HepG2 (cell line): ENCODE results near the gene YBX2. TPM values are rescaled to one million over a fixed set of nuclear protein-coding genes. Genes with fewer than 3 reads are reported as not detected.
A peak's percentile ranks its signal among the peaks of the same experiment; 100 is the strongest.

Experiments
- CENPT ChIP-seq: sonication (generic); formaldehyde crosslinking; IDR thresholded peaks from 2 replicates; pipeline ENCODE4 v1.8.0; 2022; ENCODE audit warnings: low read depth, mild to moderate bottlenecking, moderate library complexity, missing genetic modification reagents
- HOXA5 ChIP-seq: sonication (generic); formaldehyde crosslinking; IDR thresholded peaks from 2 replicates; pipeline ENCODE4 v1.4.0; 2020; ENCODE audit warnings: missing genetic modification reagents
- MYNN ChIP-seq: sonication (generic); formaldehyde crosslinking; IDR thresholded peaks from 2 replicates; pipeline ENCODE4 v1.4.0; 2020; ENCODE audit warnings: mild to moderate bottlenecking, low read depth, missing genetic modification reagents
- PHB2 ChIP-seq: fragments of 450-650 bp; IDR thresholded peaks from 2 replicates; pipeline ENCODE4 v1.6.1; 2018; ENCODE audit not compliant: partially characterized antibody
- RELA ChIP-seq: sonication (generic); formaldehyde crosslinking; IDR thresholded peaks from 2 replicates; pipeline ENCODE4 v1.4.0; 2020; ENCODE audit warnings: missing genetic modification reagents
- ZKSCAN8 ChIP-seq: IDR thresholded peaks from 2 replicates; pipeline ENCODE4 v1.6.1; 2016; ENCODE audit warnings: borderline replicate concordance, missing genetic modification reagents, missing compliant biosample characterization
- ZNF790 ChIP-seq: sonication (generic); formaldehyde crosslinking; IDR thresholded peaks from 2 replicates; pipeline ENCODE4 v1.8.0; 2022; ENCODE audit warnings: missing genetic modification reagents, mild to moderate bottlenecking, borderline replicate concordance
- polyA plus RNA-seq, 8 experiments: library from polyadenylated mRNA; depleted of rRNA in 3 of 8; stranded (reverse) in 7 of 8; unstranded in 1 of 8; fragments of >200 nt; fragmentation: Illumina TruSeq in 4 of 8; extraction: Trizol in 4 of 8; gene quantifications; 2 replicates each; pipeline versions ENCODE4 v1.2.1 to v1.2.3, GENCODE V29; 2011 to 2016; ENCODE audit warnings: low read depth in 4 of 8, missing spikeins in 1 of 8, mixed read lengths in 1 of 8; ENCODE audit not compliant: insufficient read depth in 1 of 8
- total RNA-seq, 5 experiments: library from RNA; depleted of rRNA; stranded (reverse); fragments of >200 nt; fragmentation: Illumina TruSeq; extraction: Trizol; gene quantifications; 2 replicates each; pipeline ENCODE4 v1.2.3, GENCODE V29; 2016; ENCODE audit warnings: low read depth in 1 of 5
- TF ChIP-seq, protein P1 (sequence below): IDR thresholded peaks from 2 replicates; pipeline ENCODE4 v1.6.1; 2016; ENCODE audit warnings: missing biosample characterization, missing genetic modification reagents, low read depth
- TF ChIP-seq, protein P2 (sequence below): IDR thresholded peaks from 2 replicates; pipeline ENCODE4 v1.4.0; 2020; ENCODE audit warnings: mild to moderate bottlenecking, missing genetic modification reagents
- TF ChIP-seq, protein P3 (sequence below): sonication (generic); formaldehyde crosslinking; IDR thresholded peaks from 2 replicates; pipeline ENCODE4; 2020; ENCODE audit warnings: missing genetic modification reagents, mild to moderate bottlenecking, borderline replicate concordance
- TF ChIP-seq, protein P4 (sequence below): sonication (generic); formaldehyde crosslinking; IDR thresholded peaks from 2 replicates; pipeline ENCODE4 v1.5.0; 2020; ENCODE audit warnings: missing genetic modification reagents
- TF ChIP-seq, protein P5 (sequence below): sonication (generic); formaldehyde crosslinking; IDR thresholded peaks from 2 replicates; pipeline ENCODE4 v1.4.0; 2020; ENCODE audit warnings: missing genetic modification reagents
- TF ChIP-seq, protein P6 (sequence below): sonication (generic); formaldehyde crosslinking; IDR thresholded peaks from 2 replicates; pipeline ENCODE4 v1.4.0; 2020; ENCODE audit warnings: mild to moderate bottlenecking, missing genetic modification reagents
- TF ChIP-seq, protein P7 (sequence below): sonication (generic); formaldehyde crosslinking; IDR thresholded peaks from 2 replicates; pipeline ENCODE4 v1.4.0; 2020; ENCODE audit warnings: missing genetic modification reagents, borderline replicate concordance

Gene YBX2
- total and polyA plus RNA-seq, 2 of the 13 experiments (the other 11 are each of a cell fraction or from before 2014, with no cell fraction given), result 0.12 to 0.22 TPM

DNA sequence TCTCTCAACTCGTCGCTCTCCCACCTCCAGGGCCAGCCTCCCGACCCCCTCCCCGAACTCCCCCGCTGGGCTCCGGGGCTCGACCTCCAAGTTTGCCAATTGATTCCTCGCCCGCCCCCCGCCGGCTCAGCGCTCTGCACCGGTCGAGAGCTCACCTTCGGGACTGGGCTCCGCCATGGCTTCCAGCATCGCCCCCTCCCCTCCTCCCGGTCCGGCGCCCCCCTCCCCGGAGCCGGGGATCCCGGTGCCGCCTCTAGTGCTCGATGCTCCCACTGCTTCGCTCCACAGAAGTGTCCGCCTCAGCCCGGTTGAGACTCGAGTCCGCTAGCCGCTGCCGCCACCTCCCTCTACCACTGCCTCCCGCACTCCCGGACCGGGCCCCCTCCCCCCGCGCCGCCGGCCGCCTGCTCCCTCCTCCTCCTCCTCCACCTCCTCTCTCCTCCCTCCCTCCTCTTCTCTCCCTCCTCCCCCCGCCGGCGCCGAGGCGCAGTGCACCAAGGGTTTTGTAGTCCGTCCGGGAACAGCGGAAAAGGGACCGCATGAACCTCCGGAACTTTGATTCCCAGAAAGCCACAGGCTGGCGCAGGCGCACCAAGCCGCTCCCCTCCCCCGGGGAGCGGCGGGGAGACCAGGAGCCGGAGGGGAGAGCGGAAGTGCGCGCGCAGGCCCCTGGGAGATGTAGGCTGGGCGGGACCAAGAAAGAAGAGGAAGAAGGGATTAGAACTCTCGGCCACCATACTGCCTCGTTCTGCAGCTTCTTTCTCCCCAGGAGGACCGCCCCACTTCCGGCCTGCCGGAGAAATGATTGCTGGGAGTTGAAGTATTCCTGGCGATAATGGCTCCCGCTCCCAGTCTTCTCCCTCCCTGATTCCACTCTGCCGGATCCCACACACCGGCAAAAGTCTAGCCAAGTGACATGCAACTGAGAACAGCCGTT is 55.1 kb downstream of the YBX2 start, which contains the start of gene PHF23 (continued):
- TF ChIP-seq, protein P1, sequence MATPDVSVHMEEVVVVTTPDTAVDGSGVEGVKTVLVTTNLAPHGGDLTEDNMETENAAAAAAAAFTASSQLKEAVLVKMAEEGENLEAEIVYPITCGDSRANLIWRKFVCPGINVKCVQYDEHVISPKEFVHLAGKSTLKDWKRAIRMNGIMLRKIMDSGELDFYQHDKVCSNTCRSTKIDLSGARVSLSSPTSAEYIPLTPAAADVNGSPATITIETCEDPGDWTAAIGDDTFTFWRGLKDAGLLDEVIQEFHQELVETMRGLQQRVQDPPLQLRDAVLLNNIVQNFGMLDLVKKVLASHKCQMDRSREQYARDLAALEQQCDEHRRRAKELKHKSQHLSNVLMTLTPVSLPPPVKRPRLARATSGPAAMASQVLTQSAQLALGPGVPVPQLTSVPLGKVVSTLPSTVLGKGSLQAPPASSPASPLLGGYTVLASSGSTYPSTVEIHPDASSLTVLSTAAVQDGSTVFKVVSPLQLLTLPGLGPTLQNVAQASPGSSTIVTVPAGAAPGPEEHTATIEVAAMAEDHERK (CRISPR knock-in tag), result no peak
- TF ChIP-seq, protein P2, sequence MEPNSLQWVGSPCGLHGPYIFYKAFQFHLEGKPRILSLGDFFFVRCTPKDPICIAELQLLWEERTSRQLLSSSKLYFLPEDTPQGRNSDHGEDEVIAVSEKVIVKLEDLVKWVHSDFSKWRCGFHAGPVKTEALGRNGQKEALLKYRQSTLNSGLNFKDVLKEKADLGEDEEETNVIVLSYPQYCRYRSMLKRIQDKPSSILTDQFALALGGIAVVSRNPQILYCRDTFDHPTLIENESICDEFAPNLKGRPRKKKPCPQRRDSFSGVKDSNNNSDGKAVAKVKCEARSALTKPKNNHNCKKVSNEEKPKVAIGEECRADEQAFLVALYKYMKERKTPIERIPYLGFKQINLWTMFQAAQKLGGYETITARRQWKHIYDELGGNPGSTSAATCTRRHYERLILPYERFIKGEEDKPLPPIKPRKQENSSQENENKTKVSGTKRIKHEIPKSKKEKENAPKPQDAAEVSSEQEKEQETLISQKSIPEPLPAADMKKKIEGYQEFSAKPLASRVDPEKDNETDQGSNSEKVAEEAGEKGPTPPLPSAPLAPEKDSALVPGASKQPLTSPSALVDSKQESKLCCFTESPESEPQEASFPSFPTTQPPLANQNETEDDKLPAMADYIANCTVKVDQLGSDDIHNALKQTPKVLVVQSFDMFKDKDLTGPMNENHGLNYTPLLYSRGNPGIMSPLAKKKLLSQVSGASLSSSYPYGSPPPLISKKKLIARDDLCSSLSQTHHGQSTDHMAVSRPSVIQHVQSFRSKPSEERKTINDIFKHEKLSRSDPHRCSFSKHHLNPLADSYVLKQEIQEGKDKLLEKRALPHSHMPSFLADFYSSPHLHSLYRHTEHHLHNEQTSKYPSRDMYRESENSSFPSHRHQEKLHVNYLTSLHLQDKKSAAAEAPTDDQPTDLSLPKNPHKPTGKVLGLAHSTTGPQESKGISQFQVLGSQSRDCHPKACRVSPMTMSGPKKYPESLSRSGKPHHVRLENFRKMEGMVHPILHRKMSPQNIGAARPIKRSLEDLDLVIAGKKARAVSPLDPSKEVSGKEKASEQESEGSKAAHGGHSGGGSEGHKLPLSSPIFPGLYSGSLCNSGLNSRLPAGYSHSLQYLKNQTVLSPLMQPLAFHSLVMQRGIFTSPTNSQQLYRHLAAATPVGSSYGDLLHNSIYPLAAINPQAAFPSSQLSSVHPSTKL (CRISPR knock-in tag), result no peak; the same call in 1 of the 2 replicates
- TF ChIP-seq CENPT (CRISPR knock-in tag), result no peak
- TF ChIP-seq, protein P3, sequence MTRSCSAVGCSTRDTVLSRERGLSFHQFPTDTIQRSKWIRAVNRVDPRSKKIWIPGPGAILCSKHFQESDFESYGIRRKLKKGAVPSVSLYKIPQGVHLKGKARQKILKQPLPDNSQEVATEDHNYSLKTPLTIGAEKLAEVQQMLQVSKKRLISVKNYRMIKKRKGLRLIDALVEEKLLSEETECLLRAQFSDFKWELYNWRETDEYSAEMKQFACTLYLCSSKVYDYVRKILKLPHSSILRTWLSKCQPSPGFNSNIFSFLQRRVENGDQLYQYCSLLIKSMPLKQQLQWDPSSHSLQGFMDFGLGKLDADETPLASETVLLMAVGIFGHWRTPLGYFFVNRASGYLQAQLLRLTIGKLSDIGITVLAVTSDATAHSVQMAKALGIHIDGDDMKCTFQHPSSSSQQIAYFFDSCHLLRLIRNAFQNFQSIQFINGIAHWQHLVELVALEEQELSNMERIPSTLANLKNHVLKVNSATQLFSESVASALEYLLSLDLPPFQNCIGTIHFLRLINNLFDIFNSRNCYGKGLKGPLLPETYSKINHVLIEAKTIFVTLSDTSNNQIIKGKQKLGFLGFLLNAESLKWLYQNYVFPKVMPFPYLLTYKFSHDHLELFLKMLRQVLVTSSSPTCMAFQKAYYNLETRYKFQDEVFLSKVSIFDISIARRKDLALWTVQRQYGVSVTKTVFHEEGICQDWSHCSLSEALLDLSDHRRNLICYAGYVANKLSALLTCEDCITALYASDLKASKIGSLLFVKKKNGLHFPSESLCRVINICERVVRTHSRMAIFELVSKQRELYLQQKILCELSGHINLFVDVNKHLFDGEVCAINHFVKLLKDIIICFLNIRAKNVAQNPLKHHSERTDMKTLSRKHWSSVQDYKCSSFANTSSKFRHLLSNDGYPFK (CRISPR knock-in tag), result peak; percentile 96
- TF ChIP-seq RELA (CRISPR knock-in tag), result no peak
- TF ChIP-seq ZNF790, result no peak
- TF ChIP-seq, protein P4, sequence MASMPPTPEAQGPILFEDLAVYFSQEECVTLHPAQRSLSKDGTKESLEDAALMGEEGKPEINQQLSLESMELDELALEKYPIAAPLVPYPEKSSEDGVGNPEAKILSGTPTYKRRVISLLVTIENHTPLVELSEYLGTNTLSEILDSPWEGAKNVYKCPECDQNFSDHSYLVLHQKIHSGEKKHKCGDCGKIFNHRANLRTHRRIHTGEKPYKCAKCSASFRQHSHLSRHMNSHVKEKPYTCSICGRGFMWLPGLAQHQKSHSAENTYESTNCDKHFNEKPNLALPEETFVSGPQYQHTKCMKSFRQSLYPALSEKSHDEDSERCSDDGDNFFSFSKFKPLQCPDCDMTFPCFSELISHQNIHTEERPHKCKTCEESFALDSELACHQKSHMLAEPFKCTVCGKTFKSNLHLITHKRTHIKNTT, result no peak
- 0 out of 2 replicates have a peak, but pooled peaks have one; percentile 63 for TF ChIP-seq ZKSCAN8 (CRISPR knock-in tag)
- TF ChIP-seq, protein P5, sequence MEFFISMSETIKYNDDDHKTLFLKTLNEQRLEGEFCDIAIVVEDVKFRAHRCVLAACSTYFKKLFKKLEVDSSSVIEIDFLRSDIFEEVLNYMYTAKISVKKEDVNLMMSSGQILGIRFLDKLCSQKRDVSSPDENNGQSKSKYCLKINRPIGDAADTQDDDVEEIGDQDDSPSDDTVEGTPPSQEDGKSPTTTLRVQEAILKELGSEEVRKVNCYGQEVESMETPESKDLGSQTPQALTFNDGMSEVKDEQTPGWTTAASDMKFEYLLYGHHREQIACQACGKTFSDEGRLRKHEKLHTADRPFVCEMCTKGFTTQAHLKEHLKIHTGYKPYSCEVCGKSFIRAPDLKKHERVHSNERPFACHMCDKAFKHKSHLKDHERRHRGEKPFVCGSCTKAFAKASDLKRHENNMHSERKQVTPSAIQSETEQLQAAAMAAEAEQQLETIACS, result no peak
- TF ChIP-seq, protein P6, sequence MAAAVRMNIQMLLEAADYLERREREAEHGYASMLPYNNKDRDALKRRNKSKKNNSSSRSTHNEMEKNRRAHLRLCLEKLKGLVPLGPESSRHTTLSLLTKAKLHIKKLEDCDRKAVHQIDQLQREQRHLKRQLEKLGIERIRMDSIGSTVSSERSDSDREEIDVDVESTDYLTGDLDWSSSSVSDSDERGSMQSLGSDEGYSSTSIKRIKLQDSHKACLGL (CRISPR knock-in tag), result no peak
- no peak for TF ChIP-seq PHB2
- TF ChIP-seq HOXA5 (CRISPR knock-in tag), result peak; percentile 59; the same call in 1 of the 2 replicates
- TF ChIP-seq MYNN, result no peak
- TF ChIP-seq, protein P7, sequence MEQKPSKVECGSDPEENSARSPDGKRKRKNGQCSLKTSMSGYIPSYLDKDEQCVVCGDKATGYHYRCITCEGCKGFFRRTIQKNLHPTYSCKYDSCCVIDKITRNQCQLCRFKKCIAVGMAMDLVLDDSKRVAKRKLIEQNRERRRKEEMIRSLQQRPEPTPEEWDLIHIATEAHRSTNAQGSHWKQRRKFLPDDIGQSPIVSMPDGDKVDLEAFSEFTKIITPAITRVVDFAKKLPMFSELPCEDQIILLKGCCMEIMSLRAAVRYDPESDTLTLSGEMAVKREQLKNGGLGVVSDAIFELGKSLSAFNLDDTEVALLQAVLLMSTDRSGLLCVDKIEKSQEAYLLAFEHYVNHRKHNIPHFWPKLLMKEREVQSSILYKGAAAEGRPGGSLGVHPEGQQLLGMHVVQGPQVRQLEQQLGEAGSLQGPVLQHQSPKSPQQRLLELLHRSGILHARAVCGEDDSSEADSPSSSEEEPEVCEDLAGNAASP (CRISPR knock-in tag), result 0 out of 2 replicates have a peak, but pooled peaks have one; percentile 33
